Measurements from ENCODE around the gene DYTN.

DNA sequence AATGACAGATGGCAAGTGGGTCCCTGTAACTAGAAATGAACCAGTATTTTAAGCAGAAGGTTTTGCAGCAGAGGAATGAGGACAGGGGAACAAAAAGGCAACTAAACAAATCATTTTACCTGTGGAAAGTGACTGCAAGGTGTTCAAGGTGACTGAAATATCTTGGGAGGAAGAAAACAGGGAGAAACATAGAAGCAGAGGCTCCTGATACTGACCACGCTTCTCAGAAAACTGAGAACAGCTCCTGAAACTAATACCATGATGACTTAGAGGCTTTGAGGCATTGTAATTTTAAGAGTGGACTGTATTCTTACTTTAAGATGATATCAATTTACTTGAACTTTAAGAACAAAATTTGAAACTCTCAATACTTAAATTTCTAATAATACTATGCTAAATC, at the start of gene DYTN:
- TF ChIP-seq POLR2AphosphoS5 (IDR thresholded peaks at IDR 0.05; ENCODE audit: low read depth, low read length), result no peak
- no peak for TF ChIP-seq POLR2A (IDR thresholded peaks at IDR 0.05; ENCODE audit: low read depth, low read length)

Measured in GM12892 (cell line).